KG1 (cell line): Measurements from ENCODE around the gene FAM43A.

Experiments
- DNase-seq: peaks from one replicate; lab custom pipeline; 2025; lab: John Stamatoyannopoulos, UW

FAM43A gene, protein sequence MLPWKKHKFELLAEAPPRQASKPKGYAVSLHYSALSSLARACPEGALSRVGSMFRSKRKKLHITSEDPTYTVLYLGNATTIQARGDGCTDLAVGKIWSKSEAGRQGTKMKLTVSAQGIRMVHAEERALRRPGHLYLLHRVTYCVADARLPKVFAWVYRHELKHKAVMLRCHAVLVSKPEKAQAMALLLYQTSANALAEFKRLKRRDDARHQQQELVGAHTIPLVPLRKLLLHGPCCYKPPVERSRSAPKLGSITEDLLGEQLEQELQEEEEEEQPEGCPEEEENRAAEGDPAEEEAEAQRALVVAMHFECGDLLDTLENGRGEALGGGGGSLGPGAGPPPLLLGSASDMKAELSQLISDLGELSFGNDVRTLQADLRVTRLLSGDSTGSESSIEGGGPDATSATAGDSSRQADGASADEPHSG

DNA sequence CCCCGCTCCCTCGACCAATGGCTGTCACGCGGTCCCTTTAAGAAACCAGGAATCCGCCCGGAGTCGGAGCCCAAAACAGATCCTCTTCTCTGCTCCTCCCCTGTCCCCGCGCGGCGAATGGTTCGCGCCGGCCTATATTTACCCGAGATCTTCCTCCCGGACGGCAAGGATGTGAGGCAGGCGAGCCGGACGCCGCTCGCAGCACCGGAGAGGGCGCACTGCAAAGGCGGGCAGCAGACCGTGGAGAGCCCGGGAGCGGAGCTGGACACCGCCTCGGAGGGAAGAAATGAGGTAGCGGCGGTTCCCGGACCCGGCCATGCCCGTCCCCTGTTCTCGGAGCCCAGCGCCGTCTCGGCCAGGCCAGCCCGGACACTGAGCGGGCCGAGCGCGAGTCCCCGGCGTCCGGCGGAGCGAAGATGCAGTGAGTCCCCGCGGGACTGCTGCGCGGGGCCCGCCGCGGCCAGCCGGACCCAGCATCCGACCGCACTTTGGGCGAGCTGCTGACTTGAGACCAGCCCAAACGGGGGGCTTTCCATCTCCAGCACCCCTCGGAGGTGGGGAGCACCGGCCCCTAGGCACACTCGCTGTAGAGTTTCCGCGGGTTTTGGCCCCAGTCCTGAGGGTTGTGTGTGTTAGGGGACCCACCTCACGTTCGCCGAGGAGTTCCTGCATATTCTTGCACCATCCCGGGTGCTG, at the start of gene FAM43A:
FAM43A (plus strand) TSS at position 166 of the 696 bp plus-strand sequence. CDS start 944 bp downstream, outside the sequence.
- DNase-seq: peak; percentile 76

DNA sequence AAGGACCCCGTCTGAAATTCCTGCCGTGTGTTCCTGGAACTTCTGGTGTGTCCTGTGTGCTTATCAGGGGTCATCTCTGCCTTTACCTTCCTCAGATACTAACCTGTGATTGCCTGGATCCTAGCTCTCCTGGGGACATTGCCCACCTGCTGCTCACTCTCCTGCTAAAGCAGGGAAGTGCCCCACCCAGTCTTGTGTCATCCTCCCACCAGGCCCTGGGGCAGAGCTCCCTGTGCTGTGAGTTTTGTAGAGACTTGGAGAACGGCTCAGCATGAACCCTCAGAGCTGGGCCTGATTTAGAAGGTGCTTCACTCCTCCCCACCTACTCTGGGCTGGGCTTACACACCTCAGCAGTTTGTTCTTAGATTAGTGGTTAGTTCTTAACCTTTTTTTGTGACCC, 48.6 kb upstream of the FAM43A start:
- DNase-seq: no peak

DNA sequence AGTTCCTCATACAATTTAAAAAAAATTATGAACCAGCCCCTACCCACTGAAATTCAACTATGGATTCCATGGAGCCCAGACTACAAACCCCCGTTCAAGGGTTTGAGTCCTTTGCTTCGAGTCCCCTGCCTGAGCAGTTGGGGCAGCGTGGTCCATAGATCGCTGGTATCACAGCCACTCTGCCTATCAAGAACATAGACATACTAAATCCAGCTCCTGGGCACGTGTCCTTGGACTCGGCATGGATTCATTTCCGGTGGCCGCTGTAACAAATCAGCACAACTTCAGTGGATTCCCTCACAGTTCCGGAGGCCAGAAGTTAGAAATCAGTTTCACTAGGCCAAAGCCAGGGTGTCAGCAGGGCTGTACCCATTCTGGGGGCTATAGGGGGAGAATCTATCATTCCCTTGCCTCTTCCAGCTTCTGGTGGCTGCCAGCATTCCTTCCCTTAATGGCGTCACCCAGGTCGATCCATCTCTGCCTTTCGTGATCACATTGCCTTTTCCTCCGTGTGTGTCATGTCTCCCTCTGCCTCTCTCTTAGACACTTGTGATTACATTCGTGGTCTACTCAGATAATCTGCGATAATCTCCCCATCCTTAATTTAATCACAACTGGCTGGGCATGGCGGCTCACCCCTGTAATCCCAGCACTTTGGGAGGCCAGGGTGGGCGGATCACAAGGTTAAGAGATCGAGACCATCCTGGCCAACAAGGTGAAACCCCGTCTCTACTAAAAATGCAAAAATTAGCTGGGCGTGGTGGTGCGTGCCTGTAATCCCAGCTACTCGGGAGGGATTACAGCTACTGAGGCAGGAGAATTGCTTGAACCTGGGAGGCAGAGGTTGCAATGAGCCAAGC, 47.9 kb upstream of the FAM43A start:
- DNase-seq: no peak

DNA sequence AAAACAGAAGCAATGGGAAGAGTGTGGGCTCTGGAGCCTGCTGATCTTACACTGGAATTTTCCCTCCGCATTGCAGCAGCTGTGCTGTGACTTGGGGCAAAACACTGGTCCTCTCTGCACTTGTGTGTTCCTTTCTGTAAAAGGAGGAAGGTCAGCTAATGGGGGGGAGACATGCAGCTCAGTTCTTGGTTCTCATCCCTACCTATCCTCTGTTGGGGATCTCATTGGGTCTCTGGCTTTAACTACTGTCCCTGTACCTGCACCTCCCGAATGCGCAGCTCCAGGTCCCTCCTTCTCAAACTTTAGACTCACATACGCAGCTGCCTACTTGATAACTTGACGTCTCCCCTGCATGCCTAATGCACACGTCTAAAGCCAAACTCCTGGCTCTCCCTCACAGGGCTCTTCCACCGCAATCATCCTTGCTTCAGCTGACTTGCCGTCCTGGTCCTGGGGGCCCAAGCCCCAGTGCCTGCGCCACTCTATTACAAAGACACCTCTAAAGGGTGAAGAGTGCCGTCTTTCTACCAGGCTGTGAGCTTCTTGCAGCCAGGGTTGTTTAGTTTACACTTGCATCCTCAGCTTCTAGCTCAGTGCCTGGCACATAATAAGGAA, 46.6 kb upstream of the FAM43A start:
- DNase-seq: no peak

DNA sequence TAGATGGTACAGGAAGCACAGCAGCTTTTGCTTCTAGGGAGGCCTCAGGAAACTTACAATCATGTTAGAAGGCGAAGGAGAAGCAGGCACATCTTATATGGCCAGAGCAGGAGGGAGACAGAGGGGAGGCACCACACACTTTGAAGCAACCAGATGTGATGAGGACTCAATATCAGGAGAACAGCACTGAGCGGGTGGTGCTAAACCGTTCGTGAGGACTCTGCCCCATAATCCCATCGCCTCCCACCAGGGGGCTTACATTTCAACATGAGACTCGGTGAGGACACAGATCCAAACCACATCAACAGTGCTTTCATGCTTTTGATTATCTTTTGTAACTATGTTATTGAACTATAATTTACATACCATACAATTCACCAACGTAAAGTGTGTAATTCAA, 44.9 kb upstream of the FAM43A start:
- DNase-seq: no peak

DNA sequence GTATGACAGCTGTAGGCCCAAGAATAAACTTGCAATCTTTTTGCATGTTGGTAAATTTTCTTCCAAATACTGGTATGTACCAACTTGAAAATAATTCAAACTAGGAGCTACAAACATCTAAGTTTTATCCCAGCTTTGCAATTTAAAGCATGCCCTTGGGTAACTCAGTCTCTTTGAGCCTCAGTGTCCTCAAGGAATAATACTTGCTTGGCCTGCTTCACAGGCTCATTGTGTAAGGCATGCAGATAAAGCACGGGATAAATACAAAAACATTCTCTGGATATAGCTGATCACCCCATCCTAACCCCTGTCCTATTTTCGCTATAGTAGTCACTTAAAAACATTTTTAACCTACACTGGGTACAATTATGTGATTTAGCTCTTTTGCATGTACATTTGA, 42.9 kb upstream of the FAM43A start:
- no peak for DNase-seq

DNA sequence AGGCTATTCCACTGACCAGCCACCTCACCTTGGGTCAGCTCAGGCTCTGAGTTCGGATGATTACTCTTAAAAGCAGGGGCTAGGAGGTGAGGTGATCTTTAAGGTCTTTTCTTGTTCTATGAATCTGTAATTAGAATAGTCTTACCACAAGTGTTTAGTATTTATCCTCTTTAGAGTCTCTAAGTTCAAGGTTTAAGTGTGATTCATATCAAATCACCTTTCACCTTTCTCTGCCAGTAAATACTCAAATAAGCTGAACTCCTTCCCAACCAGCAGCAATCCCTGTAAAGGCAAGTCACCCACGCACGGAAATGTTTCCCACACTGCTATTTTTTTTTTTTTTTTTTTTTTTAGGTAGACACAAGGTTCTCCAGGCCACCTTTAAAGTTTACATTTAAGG, 37.9 kb upstream of the FAM43A start:
- no peak for DNase-seq

DNA sequence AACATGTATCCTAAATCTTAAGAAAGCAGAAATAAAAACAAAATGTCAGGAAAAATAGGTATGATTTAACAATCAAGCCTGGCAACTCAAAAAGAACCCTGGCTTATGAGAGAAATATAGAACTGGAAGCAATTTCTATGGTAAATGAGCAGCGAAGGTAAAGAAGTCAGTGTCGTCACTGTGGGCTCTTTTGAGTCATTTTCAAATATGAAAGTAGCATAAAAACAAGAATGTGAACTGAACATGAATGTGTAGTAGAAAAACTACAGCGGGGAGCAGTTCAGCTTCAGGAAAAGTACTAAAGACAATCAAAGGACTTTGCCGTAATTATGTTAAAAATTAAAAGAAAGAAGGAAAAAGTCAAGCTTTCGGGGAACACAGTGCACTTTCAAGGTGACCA, 31.2 kb upstream of the FAM43A start:
- no peak for DNase-seq

DNA sequence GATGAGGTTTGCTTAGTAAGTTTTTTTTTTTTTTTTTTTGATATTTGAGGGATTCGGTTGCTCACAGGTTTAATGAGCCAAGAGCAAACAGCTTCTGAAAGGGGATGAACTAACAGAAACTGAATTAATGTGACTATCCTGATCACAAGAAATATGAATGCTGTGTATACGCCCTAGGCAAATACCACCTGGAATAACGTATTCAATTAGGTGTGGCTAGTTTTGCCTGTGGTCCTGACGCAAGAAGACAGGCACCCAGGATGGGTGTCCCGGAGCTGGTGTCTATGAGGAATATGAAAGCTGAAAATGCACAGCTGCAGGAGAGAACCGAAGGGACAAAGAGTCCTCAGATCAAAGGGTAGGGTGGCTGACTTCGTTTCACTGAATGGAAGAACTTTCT, 28.2 kb upstream of the FAM43A start:
- DNase-seq: no peak

DNA sequence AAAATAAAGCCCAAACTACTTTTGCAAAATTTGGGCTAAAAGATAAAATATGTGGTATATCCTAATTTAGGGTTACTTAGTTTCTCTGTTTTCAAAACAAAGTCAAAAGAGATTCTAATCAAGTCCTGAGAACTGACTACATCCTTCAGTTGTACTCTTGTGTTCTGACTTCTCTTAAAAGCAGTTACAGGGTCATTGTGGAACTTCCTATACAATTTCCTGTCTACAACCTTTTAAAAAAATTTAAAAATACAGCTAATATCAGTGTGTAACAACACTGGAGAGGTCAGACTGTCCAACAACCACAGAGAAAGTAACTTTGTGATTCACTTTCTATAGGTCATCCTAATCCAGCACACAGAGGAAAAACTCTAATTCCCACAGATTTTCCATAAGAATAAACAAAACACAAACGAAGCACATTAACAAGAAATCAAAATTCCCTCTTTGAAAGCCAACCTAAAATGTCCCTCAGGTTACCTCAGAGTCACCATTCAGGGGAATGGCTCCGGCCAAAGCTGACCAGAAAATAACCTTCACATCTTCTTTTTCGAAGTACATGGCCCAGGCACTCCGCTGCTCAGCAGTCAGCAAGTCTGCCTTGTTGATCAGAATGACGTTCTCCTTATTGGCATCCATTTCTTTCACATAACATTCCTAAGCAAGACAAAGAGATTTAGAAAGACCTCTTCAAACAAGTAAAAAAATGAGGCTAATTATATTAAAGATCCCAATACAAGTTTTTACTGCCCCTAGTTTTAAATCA, 27.0 kb upstream of the FAM43A start:
- no peak for DNase-seq

DNA sequence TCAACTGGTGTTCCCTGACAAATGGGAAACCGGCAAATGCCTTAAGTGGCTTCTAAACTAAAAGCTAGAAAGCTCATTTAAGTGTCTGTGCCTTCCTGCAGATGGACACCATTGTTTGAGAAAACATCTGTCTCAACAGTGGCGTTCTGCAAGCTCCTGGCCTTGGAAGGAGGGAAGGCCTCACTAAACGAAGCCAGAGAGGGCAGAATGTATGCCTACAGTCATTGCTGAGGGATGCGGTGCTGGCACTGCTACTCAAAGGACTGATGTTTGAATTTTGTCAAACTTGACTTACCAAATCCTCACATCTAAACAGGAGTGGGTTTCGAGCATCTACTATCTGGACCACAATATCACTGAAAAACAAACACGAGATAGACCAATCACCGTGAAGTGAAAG, 25.9 kb upstream of the FAM43A start:
- no peak for DNase-seq

DNA sequence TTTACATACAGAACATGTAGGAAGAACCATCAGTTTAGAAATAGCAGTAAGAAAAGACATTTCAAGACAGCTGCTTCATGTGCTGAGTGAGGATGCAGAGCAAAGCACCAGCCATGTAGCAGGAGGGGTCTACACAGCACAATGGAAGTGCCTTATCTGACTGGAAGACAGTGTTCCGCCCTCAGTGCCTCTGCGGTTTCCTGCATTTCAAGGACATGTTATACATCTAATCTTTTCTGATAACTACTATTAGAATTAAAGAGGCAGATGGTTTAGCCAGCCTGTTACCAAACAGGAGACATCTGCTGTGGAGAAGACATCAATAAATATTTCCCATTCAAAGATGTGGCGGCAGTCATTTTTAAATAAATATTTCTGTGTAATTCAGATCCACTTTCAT, 24.3 kb upstream of the FAM43A start:
- DNase-seq: no peak

DNA sequence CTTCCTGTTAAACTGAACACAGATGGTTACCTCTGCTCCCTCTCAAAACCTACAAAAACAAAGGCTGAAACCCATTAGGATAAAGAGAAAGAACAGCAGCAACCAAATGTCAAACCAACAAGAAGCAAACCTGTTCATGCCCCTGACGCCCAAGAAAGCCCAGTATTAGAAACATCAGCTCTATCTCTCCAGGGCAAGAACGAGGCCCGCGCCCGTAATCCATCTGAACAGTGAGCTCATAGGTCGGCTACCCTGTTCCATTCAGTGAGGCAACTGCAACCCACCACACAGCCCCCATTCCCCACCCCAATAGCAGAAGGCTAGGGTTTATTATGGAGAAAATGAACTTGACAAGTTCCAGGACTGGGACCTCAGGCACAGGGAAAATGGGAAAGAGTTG, 23.7 kb upstream of the FAM43A start:
- no peak for DNase-seq

DNA sequence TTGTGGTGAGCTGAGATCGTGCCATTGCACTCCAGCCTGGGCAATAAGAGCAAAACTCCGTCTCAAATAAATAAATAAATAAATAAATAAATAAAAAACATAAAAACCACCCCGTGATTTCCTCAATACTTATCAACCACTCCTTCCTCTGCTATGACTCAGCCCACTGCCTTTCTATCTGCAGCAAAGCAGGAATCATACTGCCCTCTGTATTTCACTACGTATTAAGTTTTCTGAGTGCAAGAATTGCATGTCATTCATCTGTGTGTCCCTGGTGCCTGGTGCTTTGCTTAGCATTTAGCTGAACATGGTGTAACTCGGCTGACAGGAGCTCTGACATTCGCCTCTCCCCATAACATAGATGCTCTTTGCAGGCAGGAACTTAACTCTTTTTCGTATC, 20.8 kb upstream of the FAM43A start:
- no peak for DNase-seq

DNA sequence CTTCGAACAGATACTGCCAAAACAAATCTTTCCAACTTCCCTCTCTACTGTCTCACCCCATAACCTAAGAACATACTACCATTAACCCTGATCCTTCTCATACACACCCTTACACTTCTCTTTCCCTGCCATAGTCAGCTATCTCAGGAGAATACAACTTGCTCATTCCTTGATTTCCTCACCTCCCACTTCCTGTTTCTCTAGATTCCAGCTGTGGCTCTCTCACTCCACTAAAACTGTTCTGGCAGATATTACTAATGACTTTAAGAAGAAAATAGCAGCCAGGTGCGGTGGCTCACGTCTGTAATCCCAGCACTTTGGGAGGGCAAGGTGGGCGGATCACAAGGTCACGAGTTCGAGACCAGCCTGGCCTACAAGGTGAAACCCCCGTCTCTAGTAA, 18.3 kb upstream of the FAM43A start:
- DNase-seq: no peak

DNA sequence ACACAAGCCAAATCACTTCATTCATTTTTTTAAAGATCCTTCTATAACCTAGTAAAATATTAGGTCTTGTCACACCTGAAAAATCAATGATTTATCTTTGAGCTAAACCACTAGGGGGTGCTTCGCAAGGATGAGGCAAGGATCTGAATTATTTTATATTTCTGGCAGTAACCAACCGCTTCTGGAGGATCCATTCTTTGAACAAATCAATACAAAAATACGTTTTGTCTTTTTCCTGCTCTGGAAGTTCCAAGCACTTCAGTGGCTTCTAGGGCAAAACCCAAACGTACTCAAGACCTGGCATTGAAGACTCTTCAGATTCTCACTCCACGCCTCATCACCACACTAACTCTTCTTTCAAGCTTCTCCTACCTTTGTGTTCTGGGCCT, 14.2 kb upstream of the FAM43A start:
- DNase-seq: peak; percentile 53

DNA sequence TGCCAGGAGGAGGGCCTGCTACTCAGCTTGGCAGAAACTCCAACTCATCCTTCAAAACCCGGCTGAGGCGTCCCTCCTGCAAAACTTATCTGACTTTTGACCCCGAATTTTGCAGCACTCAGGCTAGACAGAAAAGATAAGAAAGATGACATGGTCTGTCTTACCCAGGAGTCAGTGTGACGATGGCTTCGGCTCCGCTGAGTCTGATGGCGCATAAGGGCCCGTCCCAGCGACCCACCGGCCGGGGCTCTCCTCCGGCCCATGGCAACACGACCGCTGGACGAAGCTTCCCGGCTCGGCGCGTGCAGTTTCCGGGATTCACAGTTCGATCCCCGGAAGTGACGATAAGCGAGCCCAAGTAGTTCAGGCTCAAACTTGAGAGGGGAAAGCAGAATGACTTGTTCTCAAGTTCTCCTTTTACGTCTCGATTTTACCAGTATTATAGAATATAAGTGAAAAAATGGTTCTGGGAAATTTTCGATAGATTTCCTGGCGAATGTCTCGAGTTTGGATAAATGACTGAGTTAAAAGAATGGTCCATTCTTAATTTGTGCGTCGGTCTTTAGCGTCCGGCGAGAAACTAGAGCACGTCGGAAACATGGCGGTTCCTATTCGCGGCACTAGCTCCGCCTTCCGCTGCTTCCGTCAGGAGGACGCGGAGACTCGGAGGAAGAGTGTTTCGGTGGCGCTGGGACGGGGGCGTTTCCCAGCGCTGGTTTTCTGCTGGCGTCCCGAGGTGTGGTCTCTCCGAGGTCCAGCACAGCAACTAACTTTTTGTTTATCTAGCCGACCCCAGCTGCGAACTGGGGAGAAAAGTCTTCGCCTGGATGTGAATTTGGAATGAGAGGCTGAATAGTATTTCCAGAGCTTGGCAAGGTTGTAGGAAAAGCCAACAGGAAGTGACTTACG, 13.5 kb upstream of the FAM43A start, which contains the start of gene LSG1:
LSG1 (minus strand) TSS at position 292 of the 909 bp plus-strand sequence; CDS start at position 263, 29 bp downstream.
- DNase-seq: peak; percentile 97

DNA sequence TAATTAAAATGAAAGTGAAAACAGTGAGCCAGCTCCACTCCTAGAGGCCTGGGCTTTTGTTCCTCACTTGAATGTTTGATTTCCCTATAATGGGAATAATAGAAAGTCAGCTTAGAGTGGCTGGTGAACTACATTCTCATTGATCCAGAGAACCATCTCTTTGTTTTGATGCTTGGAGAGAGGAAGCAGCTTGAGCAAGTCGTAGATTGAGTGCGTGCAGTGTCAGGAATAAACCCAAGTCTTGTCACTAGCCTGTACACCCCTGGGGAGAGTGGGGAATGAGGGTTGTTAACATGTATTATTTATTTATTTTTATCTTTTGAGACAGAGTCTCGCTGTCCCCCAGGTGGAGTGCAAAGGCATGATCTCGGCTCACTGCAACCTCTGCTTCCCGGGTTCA, 12.8 kb upstream of the FAM43A start:
- no peak for DNase-seq

DNA sequence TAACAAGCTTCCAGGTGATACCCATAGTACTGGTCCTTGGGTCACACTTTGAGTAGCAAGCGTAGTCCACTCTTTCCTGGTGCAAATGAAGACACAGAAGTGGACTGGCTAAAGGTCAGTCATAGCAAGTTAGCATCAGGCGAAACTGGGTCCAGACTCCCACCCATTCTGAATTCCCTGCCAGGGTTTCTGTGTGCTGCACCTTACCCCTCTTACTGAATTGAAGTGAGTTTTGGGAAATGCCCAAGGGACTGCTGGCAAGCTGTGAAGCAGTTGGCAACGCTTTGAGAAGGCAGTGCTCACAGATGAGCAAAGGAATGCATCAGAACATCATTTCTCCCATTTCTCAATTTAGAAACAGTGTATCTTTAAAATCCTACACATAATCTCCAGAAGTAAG, 11.9 kb upstream of the FAM43A start:
- DNase-seq: no peak

DNA sequence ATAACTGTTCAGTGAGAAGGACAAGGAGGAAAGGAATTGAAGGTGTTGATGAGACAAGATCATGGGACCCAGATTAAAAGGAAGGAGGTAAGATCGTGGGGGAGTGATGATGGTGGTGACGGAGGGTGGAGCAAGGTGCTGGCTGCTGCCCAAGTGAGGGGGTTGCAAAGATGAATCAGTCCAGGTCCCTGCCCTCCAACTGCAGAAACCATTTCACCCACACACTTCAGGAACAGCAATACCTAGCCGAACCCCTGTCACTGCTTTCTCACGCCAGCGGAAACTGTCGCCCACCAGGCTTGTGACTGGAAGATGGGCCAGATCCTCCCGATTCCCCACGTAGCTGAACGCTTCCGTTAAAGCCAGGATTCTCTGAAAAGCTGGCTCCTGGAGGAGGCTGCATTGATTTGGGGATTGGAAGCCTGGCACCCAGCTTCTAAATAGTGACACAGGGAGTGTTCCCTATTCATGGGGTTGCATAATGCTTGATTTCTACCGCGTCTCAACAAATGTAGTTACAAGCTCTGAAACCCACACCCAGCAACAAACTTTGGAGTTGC, 10.5 kb upstream of the FAM43A start:
- DNase-seq: no peak
